MCF 10A (cell line): ENCODE measurements around the gene MPP7. TPM values are rescaled to one million over a fixed set of nuclear protein-coding genes. Genes with fewer than 3 reads are reported as not detected.

Experiments used
- Bru-seq: library from RNA; stranded (reverse); fragments of 400-500 nt; gene quantifications from one replicate; lab custom pipeline; 2021; lab: Mats Ljungman, UMichigan
- BruChase-seq, 2 experiments: library from RNA; stranded (reverse); fragments of 400-500 nt; gene quantifications; one replicate each; lab custom pipeline; 2021; lab: Mats Ljungman, UMichigan
- BruUV-seq: library from RNA; stranded (reverse); fragments of 400-500 nt; replicated peaks from 2 replicates; lab custom pipeline; 2021; lab: Mats Ljungman, UMichigan
- CTCF ChIA-PET: fragments of 300-600 bp; sonication (Branson Sonifier 250); formaldehyde crosslinking; extraction: SDS; loops from one replicate; lab custom pipeline; 2021; ENCODE audit warnings: antibody characterized with exemption, inconsistent platforms; lab: Yijun Ruan, JAX
- POLR2A ChIA-PET: fragments of 300-600, 350-650 bp; sonication (Branson Sonifier 250); formaldehyde crosslinking; extraction: SDS; loops from one replicate; lab custom pipeline; 2020; ENCODE audit warnings: antibody characterized with exemption, inconsistent platforms; lab: Yijun Ruan, JAX
- DNase-seq: peaks from one replicate; pipeline ENCODE4 v3.0.0-alpha.2; 2018; ENCODE audit not compliant: unreplicated experiment
- H3K27ac Mint-ChIP-seq: one replicate; pipeline ENCODE4 v1.8.0; 2022; ENCODE audit warnings: mild to moderate bottlenecking, low read depth, mixed read lengths; ENCODE audit not compliant: unreplicated experiment
- H3K27me3 Mint-ChIP-seq: one replicate; pipeline ENCODE4 v1.8.0; 2022; ENCODE audit warnings: mixed read lengths; ENCODE audit not compliant: insufficient read depth, unreplicated experiment
- H3K36me3 Mint-ChIP-seq: one replicate; pipeline ENCODE4 v1.8.0; 2022; ENCODE audit warnings: mild to moderate bottlenecking, moderate library complexity, mixed read lengths; ENCODE audit not compliant: insufficient read depth, unreplicated experiment
- H3K4me1 Mint-ChIP-seq: one replicate; pipeline ENCODE4 v1.8.0; 2022; ENCODE audit warnings: mixed read lengths; ENCODE audit not compliant: insufficient read depth, unreplicated experiment
- H3K4me3 Mint-ChIP-seq: one replicate; pipeline ENCODE4 v1.8.0; 2022; ENCODE audit warnings: mild to moderate bottlenecking, moderate library complexity, mixed read lengths; ENCODE audit not compliant: unreplicated experiment
- H3K9me3 Mint-ChIP-seq: one replicate; pipeline ENCODE4 v1.8.0; 2022; ENCODE audit warnings: mixed read lengths; ENCODE audit not compliant: unreplicated experiment
- intact Hi-C: fragments of 100-400 bp; cut with micrococcal nuclease; formaldehyde crosslinking; loops from 2 replicates; pipeline ENCODE4 v1.14.1; 2022
- long read RNA-seq: library from polyadenylated mRNA; stranded (forward); transcript quantifications from one replicate; pipeline ENCODE4 v2.0.0, GENCODE V29; 2022
- total RNA-seq: library from RNA; stranded (reverse); gene quantifications from 2 replicates; pipeline ENCODE4 v1.2.3, GENCODE V29; 2022
- TF ChIP-seq, protein P1 (sequence below): fragments of 200-600 bp; IDR thresholded peaks from one replicate; pipeline ENCODE4 v1.8.0; 2022; ENCODE audit warnings: antibody characterized with exemption, mild to moderate bottlenecking; ENCODE audit not compliant: unreplicated experiment

Gene MPP7
- total RNA-seq (4.1 and 5.4 TPM in 2 replicates), Bru-seq, nascent RNA (percentile 37 among the genes with signal in this experiment), BruChase-seq, experiment 1, labeled RNA remaining after a 6-hour chase (percentile 37 among the genes with signal in this experiment), BruChase-seq, experiment 2, labeled RNA remaining after a 2-hour chase (percentile 32 among the genes with signal in this experiment)
- long read RNA-seq, partial matches to known transcripts = 3 of 15 reads
- long read RNA-seq, other reads (novel, unspliced or antisense) = 12 of 15 reads

DNA sequence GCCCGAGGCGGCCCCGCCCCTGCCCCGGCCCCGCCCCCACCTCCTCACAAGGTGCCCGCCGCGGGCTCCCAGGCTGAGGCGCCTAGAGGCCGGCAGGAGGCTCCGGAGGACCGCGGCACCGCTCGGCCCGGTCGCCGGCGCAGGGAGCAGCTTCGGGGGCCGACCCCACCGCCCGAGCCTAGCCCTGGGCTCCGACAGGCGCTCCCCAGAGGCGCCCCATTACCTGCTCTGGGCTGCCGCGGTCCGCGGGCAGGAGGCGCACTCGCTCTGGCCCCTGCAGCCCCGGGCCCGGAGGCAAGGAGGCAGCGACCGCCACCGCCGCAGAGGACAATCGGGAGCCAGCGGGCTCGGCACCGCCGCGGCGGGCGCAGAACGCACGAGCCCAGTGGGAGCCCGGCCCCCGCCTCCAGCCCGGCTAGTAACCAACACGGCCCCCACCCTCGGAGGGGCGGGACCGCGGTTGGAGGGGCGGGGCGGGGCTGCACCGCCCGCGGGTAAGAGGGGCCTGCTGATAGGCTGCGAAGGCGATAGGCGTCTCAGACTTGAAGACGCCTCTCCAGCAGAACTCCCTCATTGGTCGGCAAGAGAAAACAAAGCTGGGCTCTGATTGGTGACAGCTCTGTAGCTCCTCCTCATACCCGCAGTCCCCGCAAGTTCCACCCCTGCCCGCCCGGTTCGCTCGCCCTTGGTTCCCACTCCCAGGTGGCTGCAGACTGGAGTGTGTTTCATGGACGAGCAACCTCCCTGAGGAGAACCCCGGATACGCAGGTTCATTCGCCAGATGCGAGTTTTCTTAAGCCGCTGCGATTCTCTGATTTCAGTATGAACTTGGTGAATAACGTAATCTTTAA lies at the start of gene MPP7:
Gene MPP7, minus strand, starts transcription at position 427 of the 851 bp plus-strand sequence. CDS start 64,460 bp downstream, outside the sequence.
- Mint-ChIP-seq H3K27ac (no peak within 1 kb of the TSS), H3K4me1 (peaks cover 13% of the 10 kb centered on the region), H3K27me3 (peaks cover 25% of the 10 kb centered on the region), H3K4me3 (peak within 1 kb of the TSS; percentile 88), H3K9me3 (no peaks in the 10 kb centered on the region), H3K36me3 (no peaks in the 10 kb centered on the region)
- CTCF ChIA-PET = interaction anchor here (0.6 to 2.0 kb wide), 12 partner anchors 10 to 91 kb away, joined by 3 to 10 read pairs (median 4); no protein-coding TSS in a partner anchor
- TF ChIP-seq, protein P1, sequence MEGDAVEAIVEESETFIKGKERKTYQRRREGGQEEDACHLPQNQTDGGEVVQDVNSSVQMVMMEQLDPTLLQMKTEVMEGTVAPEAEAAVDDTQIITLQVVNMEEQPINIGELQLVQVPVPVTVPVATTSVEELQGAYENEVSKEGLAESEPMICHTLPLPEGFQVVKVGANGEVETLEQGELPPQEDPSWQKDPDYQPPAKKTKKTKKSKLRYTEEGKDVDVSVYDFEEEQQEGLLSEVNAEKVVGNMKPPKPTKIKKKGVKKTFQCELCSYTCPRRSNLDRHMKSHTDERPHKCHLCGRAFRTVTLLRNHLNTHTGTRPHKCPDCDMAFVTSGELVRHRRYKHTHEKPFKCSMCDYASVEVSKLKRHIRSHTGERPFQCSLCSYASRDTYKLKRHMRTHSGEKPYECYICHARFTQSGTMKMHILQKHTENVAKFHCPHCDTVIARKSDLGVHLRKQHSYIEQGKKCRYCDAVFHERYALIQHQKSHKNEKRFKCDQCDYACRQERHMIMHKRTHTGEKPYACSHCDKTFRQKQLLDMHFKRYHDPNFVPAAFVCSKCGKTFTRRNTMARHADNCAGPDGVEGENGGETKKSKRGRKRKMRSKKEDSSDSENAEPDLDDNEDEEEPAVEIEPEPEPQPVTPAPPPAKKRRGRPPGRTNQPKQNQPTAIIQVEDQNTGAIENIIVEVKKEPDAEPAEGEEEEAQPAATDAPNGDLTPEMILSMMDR = peak; percentile 28
- intact Hi-C loops = loop anchor here (1.0 kb wide), 2 partner anchors 49 to 79 kb away; no protein-coding TSS in a partner anchor
- POLR2A ChIA-PET = interaction anchor here (0.6 to 2.4 kb wide), 23 partner anchors 9 to 1364 kb away, joined by 3 to 18 read pairs (median 4); partner anchors contain the start of gene RAB18
- BruUV-seq = no TSS peak
- DNase-seq = peak; percentile 98

DNA sequence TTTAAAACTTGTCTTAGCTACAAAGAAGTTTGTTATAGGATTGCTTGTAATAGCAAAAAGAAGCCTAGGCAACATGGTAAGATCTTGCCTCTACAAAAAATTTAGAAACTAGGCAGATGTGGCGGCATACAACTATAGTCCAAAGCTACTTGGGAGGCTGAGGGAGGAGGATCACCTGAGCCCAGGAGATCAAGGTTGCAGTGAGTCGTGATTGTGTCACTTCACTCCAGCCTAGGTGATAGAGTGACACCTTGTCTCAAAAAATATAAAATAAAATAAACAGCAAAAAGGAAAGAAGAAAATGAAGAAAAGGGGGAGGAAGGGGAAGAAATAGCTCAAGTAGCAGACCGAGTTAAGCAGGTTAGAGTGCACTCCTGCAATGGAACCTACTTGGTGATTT lies 47.0 kb upstream of the MPP7 start:
- no peak for DNase-seq
- no TSS peak for BruUV-seq
- Mint-ChIP-seq H3K9me3 (peaks cover 9% of the 10 kb centered on the region), H3K36me3 (no peaks in the 10 kb centered on the region), H3K27ac (no peak overlapping the region), H3K4me1 (no peaks in the 10 kb centered on the region), H3K27me3 (no peaks in the 10 kb centered on the region), H3K4me3 (no peak overlapping the region)
- POLR2A ChIA-PET = no interaction called here
- CTCF ChIA-PET = no interaction called here
- intact Hi-C loops = no loop called here
- TF ChIP-seq, protein P1 = no peak

DNA sequence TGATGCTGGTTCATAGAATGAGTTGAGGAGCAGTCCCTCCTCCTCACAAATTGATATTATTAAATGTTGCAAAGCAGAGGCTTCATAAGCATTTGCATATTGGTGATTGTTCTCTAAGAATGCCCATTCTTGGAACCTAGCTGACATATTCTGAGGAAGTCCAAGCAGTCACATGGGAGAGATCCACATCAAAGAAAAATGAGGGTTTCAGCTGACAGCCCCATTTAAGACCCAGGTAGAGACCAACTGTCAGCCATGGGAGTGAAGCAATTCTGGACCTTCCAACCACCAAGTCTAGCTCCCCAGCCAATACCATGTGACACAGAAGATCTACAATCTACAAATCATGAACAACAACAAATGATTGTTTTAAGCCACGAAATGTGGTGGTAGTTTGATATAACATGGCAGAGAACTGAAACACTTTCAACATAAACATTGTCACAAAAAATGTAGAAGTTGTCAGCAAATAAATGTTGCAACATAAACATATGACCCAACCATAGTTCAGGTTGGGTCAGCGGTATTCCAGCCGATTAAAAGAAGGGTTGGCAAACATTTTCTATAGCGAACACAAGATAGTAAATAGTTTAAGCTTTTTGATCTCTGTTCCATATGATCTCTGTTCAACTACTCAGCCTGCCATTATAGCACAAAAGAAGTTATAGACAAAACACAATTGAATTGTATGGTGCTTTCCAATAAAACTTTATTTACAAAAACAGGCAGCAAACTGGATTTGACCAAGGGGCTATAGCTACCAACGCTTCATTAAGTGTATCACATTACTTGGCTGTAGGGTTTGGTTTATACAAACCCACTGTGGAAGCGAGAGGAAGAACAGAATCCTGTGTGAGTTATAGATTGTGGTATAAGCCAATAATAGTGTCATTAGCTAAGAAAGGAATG lies 41.4 kb upstream of the MPP7 start:
- intact Hi-C loops = no loop called here
- TF ChIP-seq, protein P1 = no peak
- BruUV-seq = no TSS peak
- Mint-ChIP-seq H3K27me3 (no peaks in the 10 kb centered on the region), H3K4me3 (no peak overlapping the region), H3K27ac (no peak overlapping the region), H3K9me3 (peaks cover 9% of the 10 kb centered on the region), H3K4me1 (no peaks in the 10 kb centered on the region), H3K36me3 (no peaks in the 10 kb centered on the region)
- POLR2A ChIA-PET = interaction anchor here (0.6 kb wide), 1 partner anchor 15 kb away, joined by 5 read pairs; no protein-coding TSS in a partner anchor
- CTCF ChIA-PET = no interaction called here
- no peak for DNase-seq
